C4-2B (cell line): ENCODE data around the gene NDUFA11.

Experiments used
- CTCF ChIP-seq: fragments of 450-650 bp; conservative IDR thresholded peaks from 2 replicates; pipeline ENCODE4 v1.5.1; 2017; ENCODE audit warnings: mild to moderate bottlenecking
- ZFX ChIP-seq: fragments of 450-650 bp; IDR thresholded peaks from 2 replicates; pipeline ENCODE4 v1.6.1; 2017

- TF ChIP-seq CTCF (no peak), ZFX (no peak)
These were observed 3.7 kb upstream of the NDUFA11 start for GRCh38 chr19:5907241-5907640.
